ENCODE data around the gene SWI5.

- no peak for TF ChIP-seq EZH2 (IDR thresholded peaks at IDR 0.05; ENCODE audit: low read length, missing control alignments)
- TF ChIP-seq, protein P1, sequence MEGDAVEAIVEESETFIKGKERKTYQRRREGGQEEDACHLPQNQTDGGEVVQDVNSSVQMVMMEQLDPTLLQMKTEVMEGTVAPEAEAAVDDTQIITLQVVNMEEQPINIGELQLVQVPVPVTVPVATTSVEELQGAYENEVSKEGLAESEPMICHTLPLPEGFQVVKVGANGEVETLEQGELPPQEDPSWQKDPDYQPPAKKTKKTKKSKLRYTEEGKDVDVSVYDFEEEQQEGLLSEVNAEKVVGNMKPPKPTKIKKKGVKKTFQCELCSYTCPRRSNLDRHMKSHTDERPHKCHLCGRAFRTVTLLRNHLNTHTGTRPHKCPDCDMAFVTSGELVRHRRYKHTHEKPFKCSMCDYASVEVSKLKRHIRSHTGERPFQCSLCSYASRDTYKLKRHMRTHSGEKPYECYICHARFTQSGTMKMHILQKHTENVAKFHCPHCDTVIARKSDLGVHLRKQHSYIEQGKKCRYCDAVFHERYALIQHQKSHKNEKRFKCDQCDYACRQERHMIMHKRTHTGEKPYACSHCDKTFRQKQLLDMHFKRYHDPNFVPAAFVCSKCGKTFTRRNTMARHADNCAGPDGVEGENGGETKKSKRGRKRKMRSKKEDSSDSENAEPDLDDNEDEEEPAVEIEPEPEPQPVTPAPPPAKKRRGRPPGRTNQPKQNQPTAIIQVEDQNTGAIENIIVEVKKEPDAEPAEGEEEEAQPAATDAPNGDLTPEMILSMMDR (conservative IDR thresholded peaks at IDR 0.05 in 1 of 2, IDR thresholded peaks at IDR 0.05 in 1 of 2; ENCODE audit: low read depth in 1 of 2, low read length in 2 of 2): no peak
Observed at GRCh38 chr9:128325629-128326028, 49.6 kb downstream of the SWI5 start.
